Measurements from ENCODE around the gene UBL3.

GRCh38 chr13:29844441-29844840 lies 6.0 kb downstream of the UBL3 start:
- TF ChIP-seq CTCF (IDR thresholded peaks at IDR 0.05; ENCODE audit: control extremely low read depth in 1 of 3, insufficient read depth in 1 of 3, low read depth in 1 of 3, low read length in 3 of 3) (no peak), POLR2A (IDR thresholded peaks at IDR 0.05; ENCODE audit: control extremely low read depth in 1 of 2, low read depth in 2 of 2, low read length in 2 of 2) (no peak), MAX (IDR thresholded peaks at IDR 0.05) (no peak), TAF1 (IDR thresholded peaks at IDR 0.05; ENCODE audit: low read depth, low read length) (no peak), BRCA1 (IDR thresholded peaks at IDR 0.05; ENCODE audit: low read depth, low read length) (no peak), EZH2 (IDR thresholded peaks at IDR 0.05; ENCODE audit: low read depth, low read length, severe bottlenecking) (no peak), NRF1 (IDR thresholded peaks at IDR 0.05; ENCODE audit: low read depth, low read length) (no peak), SIRT6 (IDR thresholded peaks at IDR 0.05; ENCODE audit: low read length) (no peak), JUN (IDR thresholded peaks at IDR 0.05; ENCODE audit: low read depth, low read length) (no peak), SIN3A (conservative IDR thresholded peaks at IDR 0.05 in 1 of 2, IDR thresholded peaks at IDR 0.05 in 1 of 2; ENCODE audit: low read depth in 1 of 2, low read length in 2 of 2) (no peak), EP300 (IDR thresholded peaks at IDR 0.05; ENCODE audit: borderline replicate concordance in 1 of 2, low read depth in 2 of 2, low read length in 2 of 2) (no peak), KDM5A (IDR thresholded peaks at IDR 0.05; ENCODE audit: low read length) (no peak), CEBPB (IDR thresholded peaks at IDR 0.05; ENCODE audit: low read depth, low read length) (no peak), ATF2 (IDR thresholded peaks at IDR 0.05; ENCODE audit: low read length) (no peak)
